Measurements from ENCODE around the gene DHX16. TPM values are rescaled to one million over a fixed set of nuclear protein-coding genes. Genes with fewer than 3 reads are reported as not detected.

Gene DHX16
- total RNA-seq, 1 experiment from 2014 or later, result 36.8 TPM

Other genes with a start within 250 kb of the DHX16 start
- 142 and 156 TPM in 2 replicates for gene HLA-E, start 183.5 kb downstream of the DHX16 start, total RNA-seq (2014; rRNA removed; shearing (Covaris generic))
- 38.6 and 51.9 TPM in 2 replicates for gene GNL1, start 116.5 kb downstream of the DHX16 start, total RNA-seq (2014; rRNA removed; shearing (Covaris generic))
- 6.9 and 9.6 TPM in 2 replicates for gene PRR3, start 115.7 kb downstream of the DHX16 start, total RNA-seq (2014; rRNA removed; shearing (Covaris generic))
- 38.9 and 42.9 TPM in 2 replicates for gene ABCF1, start 101.6 kb downstream of the DHX16 start, total RNA-seq (2014; rRNA removed; shearing (Covaris generic))
- gene PPP1R10, start 55.8 kb downstream of the DHX16 start, total RNA-seq (2014; rRNA removed; shearing (Covaris generic)), result 20.8 and 36.8 TPM in 2 replicates
- 78.4 and 122 TPM in 2 replicates for gene MRPS18B, start 55.2 kb downstream of the DHX16 start, total RNA-seq (2014; rRNA removed; shearing (Covaris generic))
- gene ATAT1, start 46.1 kb downstream of the DHX16 start, total RNA-seq (2014; rRNA removed; shearing (Covaris generic)), result 7.7 and 11.3 TPM in 2 replicates
- gene C6orf136, start 25.9 kb downstream of the DHX16 start, total RNA-seq (2014; rRNA removed; shearing (Covaris generic)), result 7.1 and 7.4 TPM in 2 replicates
- 77.4 and 83.9 TPM in 2 replicates for gene PPP1R18, start 13.6 kb upstream of the DHX16 start, total RNA-seq (2014; rRNA removed; shearing (Covaris generic))
- 18.2 and 29.2 TPM in 2 replicates for gene NRM, start 18.0 kb upstream of the DHX16 start, total RNA-seq (2014; rRNA removed; shearing (Covaris generic))
- gene MDC1, start 44.3 kb upstream of the DHX16 start, total RNA-seq (2014; rRNA removed; shearing (Covaris generic)), result 6.4 and 13.6 TPM in 2 replicates
- 1,269 and 1,837 TPM in 2 replicates for gene TUBB, start 47.3 kb upstream of the DHX16 start, total RNA-seq (2014; rRNA removed; shearing (Covaris generic))
- 108 and 118 TPM in 2 replicates for gene FLOT1, start 69.7 kb upstream of the DHX16 start, total RNA-seq (2014; rRNA removed; shearing (Covaris generic))
- 377 and 410 TPM in 2 replicates for gene IER3, start 71.5 kb upstream of the DHX16 start, total RNA-seq (2014; rRNA removed; shearing (Covaris generic))
- gene DDR1, start 211.5 kb upstream of the DHX16 start, total RNA-seq (2014; rRNA removed; shearing (Covaris generic)), result 12.0 and 16.6 TPM in 2 replicates
- gene GTF2H4, start 235.2 kb upstream of the DHX16 start, total RNA-seq (2014; rRNA removed; shearing (Covaris generic)), result 12.4 and 14.6 TPM in 2 replicates
- 9.5 and 9.6 TPM in 2 replicates for gene VARS2, start 241.2 kb upstream of the DHX16 start, total RNA-seq (2014; rRNA removed; shearing (Covaris generic))